GM12891 (cell line): Measurements from ENCODE around the gene COL5A3.

Source experiments
- PAX5 ChIP-seq: IDR thresholded peaks from 2 replicates; pipeline ENCODE4 v1.6.1; 2011; ENCODE audit warnings: low read length, moderate library complexity, mild to moderate bottlenecking; ENCODE audit not compliant: insufficient read depth, severe bottlenecking
- POLR2A ChIP-seq: IDR thresholded peaks from 2 replicates; pipeline ENCODE4 v1.6.1; 2011; ENCODE audit warnings: low read depth, low read length, control low read depth
- POLR2AphosphoS5 ChIP-seq: IDR thresholded peaks from 2 replicates; pipeline ENCODE4 v1.6.1; 2011; ENCODE audit warnings: low read depth, low read length, control low read depth
- POU2F2 ChIP-seq: IDR thresholded peaks from 2 replicates; pipeline ENCODE4 v1.6.1; 2011; ENCODE audit warnings: low read depth, mild to moderate bottlenecking, control low read depth, low read length, moderate library complexity
- SPI1 ChIP-seq: IDR thresholded peaks from 2 replicates; pipeline ENCODE4 v1.6.1; 2011; ENCODE audit warnings: low read depth, low read length, control low read depth
- TAF1 ChIP-seq: IDR thresholded peaks from 2 replicates; pipeline ENCODE4 v1.6.1; 2011; ENCODE audit warnings: low read depth, low read length, control low read depth

DNA sequence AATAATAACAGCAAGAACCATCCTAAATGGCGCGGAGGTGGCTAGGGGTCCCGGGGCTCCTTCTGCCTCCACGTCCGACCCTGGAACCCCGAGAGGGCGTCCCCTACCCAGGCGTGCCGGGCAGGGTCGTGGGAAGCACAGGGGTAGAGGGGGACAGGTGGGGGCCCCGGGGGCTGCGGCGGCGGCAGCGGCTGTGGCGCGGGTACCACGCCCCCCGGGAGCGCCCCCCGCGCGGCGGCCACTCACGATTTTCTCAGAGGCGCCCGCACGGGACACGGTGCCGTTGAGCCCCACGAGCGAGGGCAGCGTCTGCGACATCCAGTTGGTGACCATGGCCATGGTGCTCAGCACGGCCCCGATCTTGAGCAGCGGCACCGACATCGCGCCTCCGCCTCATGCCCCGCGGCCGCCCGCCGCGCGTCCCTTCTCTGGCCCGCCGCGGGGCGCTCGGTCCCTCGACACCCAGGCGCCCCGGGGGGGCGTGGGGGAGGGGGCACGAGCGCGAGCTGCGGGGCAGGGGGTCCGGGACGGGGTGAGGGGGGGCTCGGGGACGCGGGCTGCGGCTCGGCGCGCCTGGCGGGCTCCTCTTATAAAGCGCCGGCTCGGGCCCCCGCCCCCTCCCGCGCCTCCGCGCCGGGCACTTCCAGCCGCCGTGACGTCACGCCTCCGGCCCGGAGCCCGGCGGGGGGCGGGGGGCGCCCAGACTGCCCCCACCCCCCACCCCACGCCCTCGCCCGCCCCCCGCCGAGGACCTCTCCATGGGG, 96.9 kb downstream of the COL5A3 start:
- TF ChIP-seq POLR2AphosphoS5 = no peak
- no peak for TF ChIP-seq POLR2A
- no peak for TF ChIP-seq TAF1
- TF ChIP-seq PAX5 = no peak
- no peak for TF ChIP-seq SPI1
- no peak for TF ChIP-seq POU2F2
